Tongue (tissue), 2 donors: Measurements from ENCODE around the gene FAM114A1. TPM values are rescaled to one million over a fixed set of nuclear protein-coding genes. Genes with fewer than 3 reads are reported as not detected.
"Not testable (repeated sequence)": the region's sequence is repeated elsewhere in the genome, so short reads cannot be mapped to it uniquely, and the experiment has no call there.

Source experiments
- DNase-seq: peaks from one replicate; pipeline ENCODE4 v3.0.0-alpha.2; 2015
- total RNA-seq: library from RNA; depleted of rRNA; stranded (reverse); fragments of >200 nt; gene quantifications from one replicate; pipeline ENCODE4 v1.2.3, GENCODE V29; 2014

FAM114A1 gene
- total RNA-seq, 1 donor from 2014 or later, result 129 TPM

- no peak for DNase-seq
These were observed 36.6 kb downstream of the FAM114A1 start for GRCh38 chr4:38904090-38904666.

- no peak for DNase-seq
These were observed 37.1 kb downstream of the FAM114A1 start for GRCh38 chr4:38904682-38905081.

- DNase-seq, result no peak
These were observed 38.2 kb downstream of the FAM114A1 start for GRCh38 chr4:38905652-38906385.

GRCh38 chr4:38907696-38908270 is 40.2 kb downstream of the FAM114A1 start:
- no peak for DNase-seq

GRCh38 chr4:38909015-38909414 is 41.4 kb downstream of the FAM114A1 start:
- DNase-seq, result no peak

- no peak for DNase-seq
These were observed 43.7 kb downstream of the FAM114A1 start for GRCh38 chr4:38911257-38911656.

- no peak for DNase-seq
These were observed 47.2 kb downstream of the FAM114A1 start for GRCh38 chr4:38914854-38915253.

GRCh38 chr4:38916267-38916666 is 48.7 kb downstream of the FAM114A1 start:
- not testable (repeated sequence) for DNase-seq

GRCh38 chr4:38917481-38918025 is 49.9 kb downstream of the FAM114A1 start:
- no peak for DNase-seq

GRCh38 chr4:38919494-38919893 is 51.9 kb downstream of the FAM114A1 start:
- no peak for DNase-seq

GRCh38 chr4:38920186-38920585 is 52.6 kb downstream of the FAM114A1 start:
- no peak for DNase-seq

GRCh38 chr4:38920677-38921076 is 53.1 kb downstream of the FAM114A1 start:
- no peak for DNase-seq

GRCh38 chr4:38921151-38921550 is 53.5 kb downstream of the FAM114A1 start:
- no peak for DNase-seq

- DNase-seq, result no peak
These were observed 56.1 kb downstream of the FAM114A1 start for GRCh38 chr4:38923746-38924145.

GRCh38 chr4:38924353-38924752 is 56.7 kb downstream of the FAM114A1 start:
- DNase-seq, result no peak

GRCh38 chr4:38925492-38926413 is 58.1 kb downstream of the FAM114A1 start:
- DNase-seq, result peak; percentile 40

- no peak for DNase-seq
These were observed 59.3 kb downstream of the FAM114A1 start for GRCh38 chr4:38926896-38927295.

GRCh38 chr4:38928568-38928967 is 61.0 kb downstream of the FAM114A1 start:
- no peak for DNase-seq

- DNase-seq, result no peak
These were observed 61.4 kb downstream of the FAM114A1 start for GRCh38 chr4:38928974-38929373.

GRCh38 chr4:38930204-38930603 is 62.6 kb downstream of the FAM114A1 start:
- DNase-seq, result no peak

- DNase-seq, result no peak
These were observed 63.1 kb downstream of the FAM114A1 start for GRCh38 chr4:38930707-38931106.

- DNase-seq, result no peak
These were observed 63.5 kb downstream of the FAM114A1 start for GRCh38 chr4:38931125-38931524.
